ENCODE measurements around the gene CLASP2.
"Not testable (repeated sequence)": the region's sequence is repeated elsewhere in the genome, so short reads cannot be mapped to it uniquely, and the experiment has no call there.

CLASP2 gene

DNA sequence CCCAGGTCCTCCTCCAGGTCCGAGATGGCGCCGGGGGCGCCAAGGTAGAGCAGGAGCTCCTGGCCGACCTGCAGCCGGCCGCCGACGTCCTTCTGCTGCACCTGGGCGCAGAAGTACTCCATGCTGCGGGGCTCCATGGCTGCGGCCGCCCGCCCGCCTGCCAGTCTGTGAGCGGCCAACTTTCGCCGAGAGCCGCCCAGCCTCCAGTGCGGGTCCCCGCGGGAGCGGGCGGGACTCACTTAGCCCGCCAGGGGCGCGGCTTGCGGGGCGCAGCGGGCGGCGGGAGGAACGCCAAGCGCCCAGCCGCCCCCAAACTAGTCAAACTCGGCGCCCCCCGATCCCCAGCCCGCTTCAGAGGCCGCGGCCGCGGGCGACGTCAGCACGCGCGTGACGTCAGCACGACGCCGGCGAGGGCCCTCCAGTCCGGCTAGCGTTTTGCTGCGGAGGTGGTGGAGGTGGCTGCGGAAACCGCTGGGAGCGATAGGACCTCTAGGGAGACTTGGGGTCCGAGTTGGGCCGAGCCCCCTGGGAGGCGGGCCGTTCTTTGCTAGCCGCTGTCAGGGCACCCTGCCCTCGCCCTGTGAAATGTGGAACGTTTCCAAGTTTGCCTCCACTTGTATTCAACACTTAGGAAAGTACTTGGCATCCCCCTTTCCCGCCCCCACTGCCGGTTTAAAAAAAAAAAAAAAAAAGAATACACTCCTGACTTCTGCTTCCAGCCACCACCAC is at the start of gene CLASP2:
Gene CLASP2 (minus strand): TSS at position 389 of the 729 bp plus-strand sequence. CDS start 252 bp downstream, at position 137.
- peak; percentile 89 for DNase-seq

- DNase-seq, result no peak
These were observed 40.8 kb upstream of the CLASP2 start for GRCh38 chr3:33758864-33759263.

- no peak for DNase-seq
These were observed 40.2 kb upstream of the CLASP2 start for GRCh38 chr3:33758281-33758680.

DNA sequence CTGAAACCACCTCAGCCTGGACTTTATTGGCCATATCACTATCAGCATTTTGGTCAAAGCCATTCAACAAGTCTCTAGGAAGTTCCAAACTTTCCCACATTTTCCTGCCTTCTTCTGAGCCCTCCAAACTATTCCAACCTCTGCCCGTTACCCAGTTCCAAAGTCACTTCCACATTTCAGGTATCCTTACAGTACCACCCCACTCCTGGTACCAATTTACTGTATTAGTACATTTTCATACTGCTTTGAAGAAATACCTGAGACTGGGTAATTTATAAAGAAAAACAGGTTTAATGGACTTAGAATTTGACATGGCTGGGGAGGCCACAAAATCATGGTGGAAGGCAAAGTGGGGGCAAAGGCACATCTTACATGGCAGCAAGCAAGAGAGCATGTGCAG is 36.3 kb upstream of the CLASP2 start:
- DNase-seq, result not testable (repeated sequence)

DNA sequence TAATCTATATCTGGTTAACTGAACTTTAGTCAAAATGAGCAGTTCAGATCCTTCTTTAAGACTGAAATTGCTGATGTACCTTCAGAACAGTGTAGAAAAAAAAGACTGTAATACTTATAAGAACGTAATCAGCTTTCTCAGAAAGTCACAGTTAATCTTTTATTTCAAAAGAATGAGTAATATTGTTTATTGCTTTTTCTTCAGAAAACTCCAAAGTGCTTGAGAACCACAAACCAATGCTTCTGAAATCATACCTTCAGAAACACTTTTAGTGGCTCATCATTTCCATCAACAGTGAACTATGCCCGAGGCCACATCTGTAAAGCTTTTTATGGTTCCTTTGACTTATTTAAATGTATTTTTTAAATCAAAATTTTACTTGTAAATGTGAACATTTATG is 33.3 kb upstream of the CLASP2 start:
- DNase-seq, result no peak

GRCh38 chr3:33750211-33750548 is 32.1 kb upstream of the CLASP2 start:
- no peak for DNase-seq

DNA sequence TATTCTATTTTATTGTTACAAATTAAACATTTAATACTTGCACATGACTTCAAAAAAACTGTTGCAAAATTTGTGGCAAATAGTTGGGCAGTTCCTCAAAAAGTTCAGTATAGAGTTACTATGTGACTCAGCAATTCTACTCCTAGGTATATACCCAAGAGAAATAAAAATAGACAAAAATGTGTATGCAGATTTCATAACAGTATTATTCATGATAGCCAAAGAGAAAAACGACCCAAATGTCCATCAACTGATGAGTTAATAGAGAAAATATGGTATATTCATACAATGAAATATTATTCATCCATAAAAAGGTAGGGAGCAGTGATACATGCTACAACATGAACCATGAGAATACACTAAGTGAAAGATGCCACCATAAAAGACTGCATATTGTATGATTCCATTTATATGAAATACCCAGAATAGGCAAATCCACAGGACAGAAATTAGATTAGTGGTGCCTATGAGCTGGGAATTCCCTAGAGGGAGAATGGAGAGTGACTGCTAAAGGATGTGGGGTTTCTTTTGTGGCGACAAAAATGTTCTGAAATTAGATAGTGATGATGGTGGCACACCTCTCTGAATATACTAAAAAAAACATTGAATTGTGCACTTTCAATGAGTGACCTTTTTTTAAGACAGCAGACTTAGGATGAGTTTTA is 31.6 kb upstream of the CLASP2 start:
- DNase-seq, result no peak

GRCh38 chr3:33746416-33747116 is 28.5 kb upstream of the CLASP2 start:
- DNase-seq, result peak; percentile 25

DNA sequence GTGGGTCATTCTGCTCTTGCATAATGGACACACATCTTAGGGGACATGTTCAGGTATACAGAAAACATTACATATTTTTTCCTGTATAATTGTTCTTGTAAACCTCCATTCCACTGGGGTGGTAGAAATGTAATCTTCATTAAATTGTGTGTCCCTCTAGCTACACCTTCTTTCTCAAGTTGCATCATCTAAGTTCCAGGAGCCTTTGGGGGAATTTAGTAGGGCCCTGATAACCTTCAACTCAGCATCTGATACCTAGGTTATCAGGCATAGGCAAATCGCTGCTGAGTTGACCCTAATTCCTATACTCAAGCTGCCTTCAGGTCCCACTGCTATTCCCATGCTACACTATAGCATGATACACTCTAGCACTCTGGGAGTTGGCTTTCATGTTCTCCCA is 19.1 kb upstream of the CLASP2 start:
- no peak for DNase-seq

DNA sequence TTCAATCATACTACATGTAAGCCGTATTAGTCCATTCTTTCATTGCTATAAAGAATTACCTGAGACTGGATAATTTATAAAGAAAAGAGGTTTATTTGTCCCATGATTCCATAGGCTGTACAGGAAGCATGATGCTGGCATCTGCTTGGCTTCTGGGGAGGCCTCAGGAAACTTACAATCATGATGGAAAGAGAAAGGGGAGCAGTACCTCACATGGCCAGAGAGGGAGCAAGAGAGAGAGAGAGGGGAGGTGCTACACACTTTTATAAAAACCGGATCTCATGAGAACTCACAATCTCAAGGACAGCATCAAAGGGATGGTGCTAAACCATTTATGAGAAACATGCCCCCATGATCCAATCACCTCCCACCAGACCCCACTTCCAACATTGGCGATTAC is 14.3 kb upstream of the CLASP2 start:
- DNase-seq, result peak; percentile 16

- DNase-seq, result peak; percentile 76
These were observed 11.9 kb upstream of the CLASP2 start for GRCh38 chr3:33729993-33730392.

GRCh38 chr3:33724256-33724655 is 6.2 kb upstream of the CLASP2 start:
- no peak for DNase-seq

DNA sequence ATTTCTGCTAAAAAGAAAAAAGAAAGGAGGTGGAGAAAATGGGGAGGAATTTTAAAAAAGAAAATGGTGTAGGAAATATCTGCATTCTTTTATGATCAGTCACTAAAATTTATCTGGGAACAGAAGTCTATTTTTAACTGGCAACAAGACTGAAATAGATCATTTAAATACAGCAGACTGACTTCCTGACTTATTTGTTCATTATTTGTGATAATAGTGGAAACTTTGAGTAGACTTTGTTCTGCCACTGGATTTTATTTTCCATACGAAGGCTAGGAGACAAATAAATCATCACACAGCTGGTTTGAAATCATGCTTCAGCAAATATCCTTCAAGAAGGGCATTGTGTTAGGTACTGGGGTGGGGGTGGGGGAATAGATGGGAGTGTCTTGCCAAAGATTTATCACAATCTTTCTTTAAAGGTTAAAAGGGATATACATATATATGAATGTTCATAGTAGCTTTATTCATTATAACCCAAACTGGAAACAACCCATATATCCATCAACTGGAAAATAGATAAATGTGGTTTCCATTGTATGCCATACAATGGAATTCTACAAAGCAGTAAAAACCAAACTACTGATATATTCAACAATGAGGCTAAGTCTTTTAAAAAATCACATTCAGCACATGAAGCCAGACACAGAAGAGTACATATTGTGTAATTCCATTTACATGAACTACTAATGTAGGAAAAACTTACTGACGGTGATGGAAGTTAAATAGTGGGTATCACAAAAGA is 4.7 kb upstream of the CLASP2 start:
- DNase-seq, result no peak

DNA sequence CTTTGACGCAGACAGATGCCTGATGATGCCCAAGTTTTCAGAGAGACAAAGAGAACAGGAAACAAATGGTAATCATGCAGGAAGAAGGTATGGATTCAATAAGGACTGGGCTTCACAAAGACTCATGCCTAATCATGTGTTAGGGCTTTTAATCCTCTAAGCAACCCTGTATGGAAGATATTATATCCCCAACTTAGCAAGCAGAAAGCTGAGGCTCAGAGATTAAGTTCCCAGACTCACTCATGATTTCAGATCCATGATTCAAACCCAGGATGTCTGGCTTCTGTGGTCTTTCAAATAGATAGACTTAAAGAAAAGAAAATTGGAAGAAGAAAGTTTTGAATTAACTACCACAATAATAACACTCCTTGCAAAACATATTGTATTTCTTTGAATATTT is 4.1 kb upstream of the CLASP2 start:
- DNase-seq, result no peak

- no peak for DNase-seq
These were observed 497 bp upstream of the CLASP2 start for GRCh38 chr3:33718595-33718907.

DNA sequence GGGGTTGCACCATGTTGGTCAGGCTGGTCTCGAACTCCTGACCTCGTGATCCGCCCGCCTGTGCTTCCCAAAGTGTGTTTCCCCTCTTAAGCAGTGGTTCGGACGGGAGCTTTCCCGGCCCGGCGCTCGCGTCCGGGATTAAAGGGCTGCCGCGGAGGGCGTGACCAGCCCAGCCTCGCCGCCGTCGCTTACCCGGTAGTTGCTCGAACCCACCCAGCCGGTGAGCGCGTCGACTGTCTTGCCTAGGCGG is 513 bp downstream of the CLASP2 start:
- no peak for DNase-seq

DNA sequence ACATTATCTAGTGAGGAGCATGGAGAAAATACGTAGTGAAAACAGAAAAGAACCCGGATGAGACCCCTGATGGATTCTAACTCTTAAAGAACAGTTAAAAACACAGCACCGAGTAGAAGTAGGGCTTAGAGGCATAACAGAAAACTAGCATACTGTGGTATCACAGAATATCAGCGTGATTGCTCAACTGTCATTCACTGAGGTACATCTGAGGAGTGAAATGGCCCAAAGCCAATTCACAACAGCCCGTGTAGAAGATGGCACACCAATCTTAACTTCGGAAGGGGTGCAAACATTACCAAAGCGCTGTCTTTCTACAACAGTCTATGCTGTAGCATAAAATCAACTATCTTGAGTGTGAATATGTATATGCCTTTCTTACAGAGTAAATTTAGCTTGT is 1.8 kb downstream of the CLASP2 start:
- DNase-seq, result no peak

- no peak for DNase-seq
These were observed 7.0 kb downstream of the CLASP2 start for GRCh38 chr3:33711100-33711499.

GRCh38 chr3:33706056-33706455 is 12.0 kb downstream of the CLASP2 start:
- DNase-seq, result no peak

GRCh38 chr3:33704891-33705290 is 13.2 kb downstream of the CLASP2 start:
- no peak for DNase-seq

GRCh38 chr3:33699275-33699674 is 18.8 kb downstream of the CLASP2 start:
- no peak for DNase-seq

- no peak for DNase-seq
These were observed 23.1 kb downstream of the CLASP2 start for GRCh38 chr3:33694944-33695343.

- DNase-seq, result no peak
These were observed 27.7 kb downstream of the CLASP2 start for GRCh38 chr3:33690341-33690740.

DNA sequence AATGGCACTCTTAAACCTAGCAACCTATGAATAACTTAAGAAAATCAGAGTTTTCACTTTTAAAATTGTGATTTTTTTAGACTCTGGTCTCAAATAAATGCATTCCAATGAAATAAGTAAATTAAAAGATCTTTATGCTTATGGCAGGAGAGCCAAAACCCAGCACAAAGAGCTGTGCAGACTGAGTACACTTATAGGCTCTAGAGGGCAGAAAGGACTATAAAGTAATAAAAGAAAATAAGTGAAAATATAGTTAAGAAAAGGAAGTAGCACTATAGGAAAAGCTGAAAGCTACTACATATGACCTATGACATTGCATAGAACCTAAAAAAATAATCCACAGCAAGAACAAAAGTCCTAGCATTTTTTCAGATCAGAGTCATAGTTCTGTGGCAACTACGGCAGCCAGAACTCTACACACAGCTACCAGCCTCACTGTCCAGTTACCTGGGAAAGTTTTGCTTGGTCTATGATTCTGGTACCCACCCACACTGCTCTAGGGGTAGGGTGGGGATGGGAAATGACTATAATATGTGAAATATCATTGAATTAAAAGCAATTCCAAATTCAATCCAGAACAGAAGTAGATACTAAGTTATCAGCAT is 30.5 kb downstream of the CLASP2 start:
- DNase-seq, result no peak
